HepG2 (cell line): ENCODE data around the gene LZTR1. TPM values are rescaled to one million over a fixed set of nuclear protein-coding genes. Genes with fewer than 3 reads are reported as not detected.
A peak's percentile ranks its signal among the peaks of the same experiment; 100 is the strongest.

ENCODE experiments used
- ARHGAP35 ChIP-seq: sonication (generic); formaldehyde crosslinking; IDR thresholded peaks from 2 replicates; pipeline ENCODE4 v1.9.0; 2022; ENCODE audit warnings: mild to moderate bottlenecking, inconsistent platforms, moderate library complexity, missing genetic modification reagents, borderline replicate concordance
- ATF1 ChIP-seq: IDR thresholded peaks from 2 replicates; pipeline ENCODE4 v1.6.1; 2016; ENCODE audit warnings: mild to moderate bottlenecking, control low read depth
- BHLHE40 ChIP-seq: IDR thresholded peaks from 2 replicates; pipeline ENCODE4 v1.6.1; 2011; ENCODE audit warnings: low read length, improper control_type of control experiment
- CHD2 ChIP-seq: IDR thresholded peaks from 2 replicates; pipeline ENCODE4 v1.6.1; 2011; ENCODE audit warnings: low read depth, low read length, improper control_type of control experiment
- FLYWCH1 ChIP-seq: sonication (generic); formaldehyde crosslinking; IDR thresholded peaks from 2 replicates; pipeline ENCODE4 v1.8.1; 2023; ENCODE audit warnings: mild to moderate bottlenecking, missing genetic modification reagents
- FOXC1 ChIP-seq: sonication (generic); formaldehyde crosslinking; IDR thresholded peaks from 2 replicates; pipeline ENCODE4 v1.8.0; 2022; ENCODE audit warnings: mild to moderate bottlenecking, missing genetic modification reagents, borderline replicate concordance
- KDM5B ChIP-seq: sonication (generic); formaldehyde crosslinking; IDR thresholded peaks from 2 replicates; pipeline ENCODE4 v1.4.0; 2020; ENCODE audit warnings: missing genetic modification reagents, mild to moderate bottlenecking, borderline replicate concordance
- MXI1 ChIP-seq: IDR thresholded peaks from 3 replicates; pipeline ENCODE4 v1.6.1; 2012; ENCODE audit warnings: low read depth, low read length, inconsistent platforms, borderline replicate concordance
- NBN ChIP-seq: fragments of 450-650 bp; conservative IDR thresholded peaks from 2 replicates; pipeline ENCODE4 v1.6.1; 2017
- PHF20 ChIP-seq: sonication (generic); formaldehyde crosslinking; IDR thresholded peaks from 2 replicates; pipeline ENCODE4 v1.5.0; 2020; ENCODE audit warnings: mild to moderate bottlenecking, missing genetic modification reagents
- PHF21A ChIP-seq: sonication (generic); formaldehyde crosslinking; IDR thresholded peaks from 2 replicates; pipeline ENCODE4 v1.5.0; 2020; ENCODE audit warnings: mild to moderate bottlenecking, missing genetic modification reagents
- POLR2G ChIP-seq: fragments of 200-400 bp; formaldehyde crosslinking; IDR thresholded peaks from 2 replicates; pipeline ENCODE4 v1.6.1; 2018; ENCODE audit warnings: mild to moderate bottlenecking, low read depth, low read length, moderate library complexity
- RFXANK ChIP-seq: IDR thresholded peaks from 2 replicates; pipeline ENCODE4 v1.6.1; 2016
- SETDB1 ChIP-seq: sonication (generic); formaldehyde crosslinking; IDR thresholded peaks from 2 replicates; pipeline ENCODE4 v1.5.1; 2020; ENCODE audit warnings: missing genetic modification reagents, mild to moderate bottlenecking, borderline replicate concordance
- SRY ChIP-seq: sonication (generic); formaldehyde crosslinking; IDR thresholded peaks from 2 replicates; pipeline ENCODE4 v1.8.0; 2022; ENCODE audit warnings: mild to moderate bottlenecking, missing genetic modification reagents
- UBTF ChIP-seq: sonication (generic); formaldehyde crosslinking; IDR thresholded peaks from 2 replicates; pipeline ENCODE4 v1.4.0; 2020; ENCODE audit warnings: mild to moderate bottlenecking, missing genetic modification reagents
- WIZ ChIP-seq: sonication (generic); formaldehyde crosslinking; IDR thresholded peaks from 2 replicates; pipeline ENCODE4 v1.5.1; 2020; ENCODE audit warnings: mild to moderate bottlenecking, missing genetic modification reagents
- ZNF232 ChIP-seq: sonication (generic); formaldehyde crosslinking; IDR thresholded peaks from 2 replicates; pipeline ENCODE4 v1.4.0; 2020; ENCODE audit warnings: missing genetic modification reagents, borderline replicate concordance
- ZNF292 ChIP-seq: sonication (generic); formaldehyde crosslinking; IDR thresholded peaks from 2 replicates; pipeline ENCODE4 v1.8.1; 2022; ENCODE audit warnings: mild to moderate bottlenecking, low read depth, missing genetic modification reagents, borderline replicate concordance
- ZNF549 ChIP-seq: sonication (generic); formaldehyde crosslinking; IDR thresholded peaks from 2 replicates; pipeline ENCODE4 v1.5.0; 2020; ENCODE audit warnings: missing genetic modification reagents
- ZNF709 ChIP-seq: sonication (generic); formaldehyde crosslinking; IDR thresholded peaks from 2 replicates; pipeline ENCODE4 v1.5.0; 2020; ENCODE audit warnings: mild to moderate bottlenecking, missing genetic modification reagents
- polyA plus RNA-seq, 8 experiments: library from polyadenylated mRNA; depleted of rRNA in 3 of 8; stranded (reverse) in 7 of 8; unstranded in 1 of 8; fragments of >200 nt; fragmentation: Illumina TruSeq in 4 of 8; extraction: Trizol in 4 of 8; gene quantifications; 2 replicates each; pipeline versions ENCODE4 v1.2.1 to v1.2.3, GENCODE V29; 2011 to 2016; ENCODE audit warnings: low read depth in 4 of 8, missing spikeins in 1 of 8, mixed read lengths in 1 of 8; ENCODE audit not compliant: insufficient read depth in 1 of 8
- total RNA-seq, 5 experiments: library from RNA; depleted of rRNA; stranded (reverse); fragments of >200 nt; fragmentation: Illumina TruSeq; extraction: Trizol; gene quantifications; 2 replicates each; pipeline ENCODE4 v1.2.3, GENCODE V29; 2016; ENCODE audit warnings: low read depth in 1 of 5
- TF ChIP-seq, protein P1 (sequence below): sonication (generic); formaldehyde crosslinking; IDR thresholded peaks from 2 replicates; pipeline ENCODE4 v1.8.0; 2022; ENCODE audit warnings: mild to moderate bottlenecking, missing genetic modification reagents, borderline replicate concordance
- TF ChIP-seq, protein P2 (sequence below): sonication (generic); formaldehyde crosslinking; conservative IDR thresholded peaks from 2 replicates; pipeline ENCODE4 v1.8.0; 2022; ENCODE audit warnings: mild to moderate bottlenecking, moderate library complexity, missing genetic modification reagents
- TF ChIP-seq, protein P3 (sequence below): sonication (generic); formaldehyde crosslinking; IDR thresholded peaks from 2 replicates; pipeline ENCODE4 v1.5.1; 2020; ENCODE audit warnings: mild to moderate bottlenecking, missing genetic modification reagents, borderline replicate concordance

The LZTR1 gene
- total and polyA plus RNA-seq, 2 of the 13 experiments (the other 11 are each of a cell fraction or from before 2014, with no cell fraction given): 21.8 to 22.4 TPM

GRCh38 chr22:20965104-20965887, 16.8 kb upstream of the LZTR1 start (continued):
- TF ChIP-seq POLR2G (peak; percentile 19), ZNF232 (CRISPR knock-in tag) (no peak), ZNF292 (CRISPR knock-in tag) (0 out of 2 replicates have a peak, but pooled peaks have one; percentile 70), ZNF709 (CRISPR knock-in tag) (peak; percentile 59; the same call in 1 of the 2 replicates), ATF1 (CRISPR knock-in tag) (no peak), PHF20 (CRISPR knock-in tag) (no peak), PHF21A (CRISPR knock-in tag) (0 out of 2 replicates have a peak, but pooled peaks have one; percentile 41), SRY (CRISPR knock-in tag) (0 out of 2 replicates have a peak, but pooled peaks have one; percentile 32), UBTF (CRISPR knock-in tag) (0 out of 2 replicates have a peak, but pooled peaks have one; percentile 30), BHLHE40 (peak; percentile 89), ARHGAP35 (CRISPR knock-in tag) (0 out of 2 replicates have a peak, but pooled peaks have one; percentile 39), SETDB1 (no peak), NBN (no peak), FOXC1 (CRISPR knock-in tag) (no peak), RFXANK (no peak), FLYWCH1 (no peak), MXI1 (no peak), CHD2 (no peak), WIZ (no peak), KDM5B (CRISPR knock-in tag) (peak; percentile 17; the same call in 1 of the 2 replicates), ZNF549 (CRISPR knock-in tag) (no peak)
- TF ChIP-seq, protein P1, sequence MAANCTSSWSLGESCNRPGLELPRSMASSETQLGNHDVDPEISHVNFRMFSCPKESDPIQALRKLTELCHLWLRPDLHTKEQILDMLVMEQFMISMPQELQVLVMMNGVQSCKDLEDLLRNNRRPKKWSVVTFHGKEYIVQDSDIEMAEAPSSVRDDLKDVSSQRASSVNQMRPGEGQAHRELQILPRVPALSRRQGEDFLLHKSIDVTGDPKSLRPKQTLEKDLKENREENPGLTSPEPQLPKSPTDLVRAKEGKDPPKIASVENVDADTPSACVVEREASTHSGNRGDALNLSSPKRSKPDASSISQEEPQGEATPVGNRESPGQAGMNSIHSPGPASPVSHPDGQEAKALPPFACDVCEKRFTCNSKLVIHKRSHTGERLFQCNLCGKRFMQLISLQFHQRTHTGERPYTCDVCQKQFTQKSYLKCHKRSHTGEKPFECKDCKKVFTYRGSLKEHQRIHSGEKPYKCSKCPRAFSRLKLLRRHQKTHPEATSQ (CRISPR knock-in tag): no peak
- TF ChIP-seq, protein P2, sequence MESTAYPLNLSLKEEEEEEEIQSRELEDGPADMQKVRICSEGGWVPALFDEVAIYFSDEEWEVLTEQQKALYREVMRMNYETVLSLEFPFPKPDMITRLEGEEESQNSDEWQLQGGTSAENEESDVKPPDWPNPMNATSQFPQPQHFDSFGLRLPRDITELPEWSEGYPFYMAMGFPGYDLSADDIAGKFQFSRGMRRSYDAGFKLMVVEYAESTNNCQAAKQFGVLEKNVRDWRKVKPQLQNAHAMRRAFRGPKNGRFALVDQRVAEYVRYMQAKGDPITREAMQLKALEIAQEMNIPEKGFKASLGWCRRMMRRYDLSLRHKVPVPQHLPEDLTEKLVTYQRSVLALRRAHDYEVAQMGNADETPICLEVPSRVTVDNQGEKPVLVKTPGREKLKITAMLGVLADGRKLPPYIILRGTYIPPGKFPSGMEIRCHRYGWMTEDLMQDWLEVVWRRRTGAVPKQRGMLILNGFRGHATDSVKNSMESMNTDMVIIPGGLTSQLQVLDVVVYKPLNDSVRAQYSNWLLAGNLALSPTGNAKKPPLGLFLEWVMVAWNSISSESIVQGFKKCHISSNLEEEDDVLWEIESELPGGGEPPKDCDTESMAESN: peak; percentile 61; the same call in 1 of the 2 replicates
- TF ChIP-seq, protein P3, sequence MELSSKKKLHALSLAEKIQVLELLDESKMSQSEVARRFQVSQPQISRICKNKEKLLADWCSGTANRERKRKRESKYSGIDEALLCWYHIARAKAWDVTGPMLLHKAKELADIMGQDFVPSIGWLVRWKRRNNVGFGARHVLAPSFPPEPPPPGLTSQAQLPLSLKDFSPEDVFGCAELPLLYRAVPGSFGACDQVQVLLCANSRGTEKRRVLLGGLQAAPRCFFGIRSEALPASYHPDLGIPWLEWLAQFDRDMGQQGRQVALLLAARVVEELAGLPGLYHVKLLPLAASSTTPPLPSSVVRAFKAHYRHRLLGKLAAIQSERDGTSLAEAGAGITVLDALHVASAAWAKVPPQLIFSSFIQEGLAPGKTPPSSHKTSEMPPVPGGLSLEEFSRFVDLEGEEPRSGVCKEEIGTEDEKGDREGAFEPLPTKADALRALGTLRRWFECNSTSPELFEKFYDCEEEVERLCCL (CRISPR knock-in tag): 0 out of 2 replicates have a peak, but pooled peaks have one; percentile 29
